Heart right ventricle (tissue), 16 donors: ENCODE measurements around the gene NPBWR2. TPM values are rescaled to one million over a fixed set of nuclear protein-coding genes. Genes with fewer than 3 reads are reported as not detected.

Source experiments
- ATAC-seq, 8 donors: fragments of 200-7000 bp; cut with Tn5 transposase; one replicate each; pipeline ENCODE4 v1.9.1; 2020; ENCODE audit warnings: mild to moderate bottlenecking in 8 of 8, moderate library complexity in 8 of 8, moderate number of reproducible peaks in 1 of 8
- DNase-seq, 2 donors: peaks; one replicate each; pipeline ENCODE4 v3.0.0-alpha.2; 2020
- H3K27ac ChIP-seq, 10 donors: fragments of 200-600 bp; sonication (generic) in 2 of 10; one replicate each; pipeline versions ENCODE4 v1.5.0 to v1.8.0; 2020 to 2022; ENCODE audit warnings: mild to moderate bottlenecking in 3 of 10
- H3K27me3 ChIP-seq, 7 donors: fragments of 200-600 bp; one replicate each; pipeline ENCODE4 v1.8.0; 2021 to 2022; ENCODE audit warnings: mild to moderate bottlenecking in 2 of 7
- H3K36me3 ChIP-seq, 9 donors: fragments of 200-600 bp; sonication (generic) in 1 of 9; one replicate each; pipeline versions ENCODE4 v1.5.0 to v1.8.0; 2020 to 2022; ENCODE audit warnings: mild to moderate bottlenecking in 2 of 9
- H3K4me1 ChIP-seq, 9 donors: fragments of 200-600 bp; sonication (generic) in 1 of 9; one replicate each; pipeline versions ENCODE4 v1.5.0 to v1.8.0; 2020 to 2022; ENCODE audit warnings: mild to moderate bottlenecking in 4 of 9
- H3K4me3 ChIP-seq, 10 donors: fragments of 200-600 bp; sonication (generic) in 2 of 10; one replicate each; pipeline versions ENCODE4 v1.5.0 to v1.8.0; 2020 to 2022; ENCODE audit warnings: mild to moderate bottlenecking in 7 of 10, moderate library complexity in 2 of 10
- H3K9me3 ChIP-seq, 11 donors: fragments of 200-600 bp in 10 of 11; sonication (generic) in 2 of 11; one replicate each; pipeline versions ENCODE4 v1.5.0 to v1.8.0; 2013 to 2022; ENCODE audit warnings: mild to moderate bottlenecking in 2 of 11, control low read depth in 1 of 11, moderate library complexity in 1 of 11
- CTCF ChIP-seq, 9 donors: fragments of 200-600 bp; sonication (generic) in 2 of 9; IDR thresholded peaks; one replicate each; pipeline versions ENCODE4 v1.5.0 to v1.8.0; 2021 to 2022; ENCODE audit warnings: antibody characterized with exemption in 9 of 9, mild to moderate bottlenecking in 5 of 9, moderate library complexity in 1 of 9
- WGBS, 2 donors: extraction: QIAGEN DNeasy Blood & Tissue Kit; methylation state at CpG; one replicate each; pipeline ENCODE4 v1.1.7; 2013; ENCODE audit warnings: inconsistent platforms in 1 of 2; 5-methylcytosine and 5-hydroxymethylcytosine counted together
- intact Hi-C, 10 donors: fragments of 100-400 bp; cut with DNase I; formaldehyde crosslinking; loops; one replicate each; pipeline versions ENCODE4 v1.11.1 to v1.14.2; 2022
- polyA plus RNA-seq, 2 donors: library from polyadenylated mRNA; stranded (reverse); fragments of 200-250 nt; gene quantifications; one replicate each; pipeline ENCODE4 v1.2.3, GENCODE V29; 2013
- total RNA-seq, 10 donors: library from RNA; stranded (reverse); fragmentation: NEBNext Ultra II Directional in 3 of 10; extraction: Animal tissue kit (Norgen Biotek cat#: 25700) in 3 of 10; gene quantifications; one replicate each; pipeline versions ENCODE4 v1.2.1 to v1.2.4, GENCODE V29; 2021 to 2023
- donor health status: Arrhythmogenic right ventricular cardiomyopathy.
- donor health status: ischemic (EF 13 %, LVEDD 7.1; RV severe dilation, severe dysfunction).
- donor health status: healthy with polysubstance abuse.
- donor health status: DM: no; HTN: yes; CAD: no.
- donor health status: DM: no; HTN: no; CAD: no.
- donor health status: ischemic (EF 25% LVEDD 6.9; RV normal size, moderate dysfunction).
- donor health status: ischemic (EF 25% LVEDD 5.7; RV mildly dilated, moderate dysfunction).
- donor health status: healthy.
- donor health status: DM: yes; HTN: yes; CAD: no.
- donor health status: Ischemic cardiomyopathy.
- donor health status: ischemic (EF 35%, LVEDD 5.7; RV mildly dilated, moderate dysfunction).
- donor health status: nonischemic (EF 11% LVEDD 7.7; RV severe dilation, severe dysfunction).
- donor health status: DM: yes; HTN: yes; CAD: no.
- donor health status: PGD.
- donor health status: ischemic (EF 29% LVEDD 5.4; RV normal size, mild dysfunction).
- donor health status: nonischemic (EF 23%, LVEDD 6.1; RV moderate dilation, normal function).

NPBWR2 gene
- total and polyA plus RNA-seq, 12 donors: not detected

GRCh38 chr20:64140061-64140931 is 32.9 kb upstream of the NPBWR2 start:
- ATAC-seq: no peak
- no peak overlapping the region for H3K4me3 ChIP-seq
- DNase-seq: no peak
- H3K4me1 ChIP-seq: no peaks in the 10 kb centered on the region
- WGBS, 2 donors: 78 to 81% methylated on average over 13 of the region's 13 CpGs
- H3K9me3 ChIP-seq: peaks cover 0 to 14% (median 0%) of the 10 kb centered on the region in 11 donors
- no peak for TF ChIP-seq CTCF (IDR thresholded peaks at IDR 0.05)
- H3K27ac ChIP-seq: no peak overlapping the region
- H3K36me3 ChIP-seq: no peaks in the 10 kb centered on the region
- intact Hi-C loops: no loop called here
- H3K27me3 ChIP-seq: peaks cover 0 to 21% (median 0%) of the 10 kb centered on the region in 7 donors

GRCh38 chr20:64139199-64140060 is 32.1 kb upstream of the NPBWR2 start:
- H3K9me3 ChIP-seq: peaks cover 0 to 5% (median 0%) of the 10 kb centered on the region in 11 donors
- H3K27ac ChIP-seq: no peak overlapping the region
- TF ChIP-seq CTCF (IDR thresholded peaks at IDR 0.05): no peak
- H3K27me3 ChIP-seq: peaks cover 0 to 21% (median 0%) of the 10 kb centered on the region in 7 donors
- no peaks in the 10 kb centered on the region for H3K36me3 ChIP-seq
- 79% methylated on average over 21 of the region's 21 CpGs for WGBS, 2 donors
- intact Hi-C loops: no loop called here
- ATAC-seq (no peak), DNase-seq (no peak)
- H3K4me3 ChIP-seq: no peak overlapping the region
- no peaks in the 10 kb centered on the region for H3K4me1 ChIP-seq

- H3K4me1 ChIP-seq: no peaks in the 10 kb centered on the region
- ATAC-seq: no peak
- WGBS, 2 donors: 86% methylated on average over 18 of the region's 18 CpGs
- no peak for DNase-seq
- intact Hi-C loops: no loop called here
- no peak for TF ChIP-seq CTCF (IDR thresholded peaks at IDR 0.05)
- H3K9me3 ChIP-seq: no peaks in the 10 kb centered on the region
- no peak overlapping the region for H3K4me3 ChIP-seq
- H3K27me3 ChIP-seq: peaks cover 0 to 26% (median 7%) of the 10 kb centered on the region in 7 donors
- no peaks in the 10 kb centered on the region for H3K36me3 ChIP-seq
- no peak overlapping the region for H3K27ac ChIP-seq
Measured at GRCh38 chr20:64138276-64138815, 31.0 kb upstream of the NPBWR2 start.

GRCh38 chr20:64137598-64138031 is 30.2 kb upstream of the NPBWR2 start:
- no peaks in the 10 kb centered on the region for H3K4me1 ChIP-seq
- WGBS, 2 donors: 78 to 80% methylated on average over 6 of the region's 6 CpGs
- no peak for ATAC-seq
- no peak for DNase-seq
- no peak overlapping the region for H3K4me3 ChIP-seq
- no peaks in the 10 kb centered on the region for H3K9me3 ChIP-seq
- H3K27me3 ChIP-seq: peaks cover 0 to 26% (median 6%) of the 10 kb centered on the region in 7 donors
- no peaks in the 10 kb centered on the region for H3K36me3 ChIP-seq
- no peak overlapping the region for H3K27ac ChIP-seq
- intact Hi-C loops: no loop called here
- no peak for TF ChIP-seq CTCF (IDR thresholded peaks at IDR 0.05)
